ENCODE results near the gene GADD45G. TPM values are rescaled to one million over a fixed set of nuclear protein-coding genes. Genes with fewer than 3 reads are reported as not detected.

GADD45G gene
- total RNA-seq, 1 experiment from 2014 or later, result 10.6 TPM

GRCh38 chr9:89633920-89634319 lies 29.1 kb downstream of the GADD45G start:
- POLR2A ChIA-PET, result interaction anchor here (1.1 kb wide), 1 partner anchor 428 kb away, joined by 3 read pairs; no protein-coding TSS in a partner anchor

GRCh38 chr9:89634995-89635742 lies 30.4 kb downstream of the GADD45G start:
- H3K27me3 Mint-ChIP-seq (ENCODE audit: low read depth), result no peaks in the 10 kb centered on the region; the same call in 1 of the 2 replicates
- ChIA-PET CTCF (interaction anchor here (0.6 kb wide), 1 partner anchor 16 kb away, joined by 3 read pairs; no protein-coding TSS in a partner anchor), POLR2A (interaction anchor here (1.1 kb wide), 1 partner anchor 426 kb away, joined by 3 read pairs; no protein-coding TSS in a partner anchor)
- TF ChIP-seq ZNF232 (CRISPR knock-in tag; IDR thresholded peaks at IDR 0.05) (no peak), NFE2L1 (CRISPR knock-in tag; IDR thresholded peaks at IDR 0.05) (no peak), IRF2 (CRISPR knock-in tag; IDR thresholded peaks at IDR 0.05; ENCODE audit: borderline replicate concordance, low read depth) (no peak), ZNF423 (CRISPR knock-in tag; IDR thresholded peaks at IDR 0.05) (no peak), GABPB1 (CRISPR knock-in tag; IDR thresholded peaks at IDR 0.05) (no peak), ZNF138 (CRISPR knock-in tag; conservative IDR thresholded peaks at IDR 0.05) (no peak), HMGA2 (CRISPR knock-in tag; IDR thresholded peaks at IDR 0.05) (no peak), AR (CRISPR knock-in tag; IDR thresholded peaks at IDR 0.05) (no peak), EMX1 (CRISPR knock-in tag; IDR thresholded peaks at IDR 0.05) (no peak), TCF7 (CRISPR knock-in tag; IDR thresholded peaks at IDR 0.05; ENCODE audit: low read depth) (no peak), FOXP1 (CRISPR knock-in tag; IDR thresholded peaks at IDR 0.05; ENCODE audit: borderline replicate concordance) (no peak), OVOL2 (CRISPR knock-in tag; IDR thresholded peaks at IDR 0.05; ENCODE audit: borderline replicate concordance) (no peak)
- TF ChIP-seq, protein P1, sequence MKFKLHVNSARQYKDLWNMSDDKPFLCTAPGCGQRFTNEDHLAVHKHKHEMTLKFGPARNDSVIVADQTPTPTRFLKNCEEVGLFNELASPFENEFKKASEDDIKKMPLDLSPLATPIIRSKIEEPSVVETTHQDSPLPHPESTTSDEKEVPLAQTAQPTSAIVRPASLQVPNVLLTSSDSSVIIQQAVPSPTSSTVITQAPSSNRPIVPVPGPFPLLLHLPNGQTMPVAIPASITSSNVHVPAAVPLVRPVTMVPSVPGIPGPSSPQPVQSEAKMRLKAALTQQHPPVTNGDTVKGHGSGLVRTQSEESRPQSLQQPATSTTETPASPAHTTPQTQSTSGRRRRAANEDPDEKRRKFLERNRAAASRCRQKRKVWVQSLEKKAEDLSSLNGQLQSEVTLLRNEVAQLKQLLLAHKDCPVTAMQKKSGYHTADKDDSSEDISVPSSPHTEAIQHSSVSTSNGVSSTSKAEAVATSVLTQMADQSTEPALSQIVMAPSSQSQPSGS (CRISPR knock-in tag; IDR thresholded peaks at IDR 0.05; ENCODE audit: borderline replicate concordance, low read depth), result no peak
- TF ChIP-seq, protein P2, sequence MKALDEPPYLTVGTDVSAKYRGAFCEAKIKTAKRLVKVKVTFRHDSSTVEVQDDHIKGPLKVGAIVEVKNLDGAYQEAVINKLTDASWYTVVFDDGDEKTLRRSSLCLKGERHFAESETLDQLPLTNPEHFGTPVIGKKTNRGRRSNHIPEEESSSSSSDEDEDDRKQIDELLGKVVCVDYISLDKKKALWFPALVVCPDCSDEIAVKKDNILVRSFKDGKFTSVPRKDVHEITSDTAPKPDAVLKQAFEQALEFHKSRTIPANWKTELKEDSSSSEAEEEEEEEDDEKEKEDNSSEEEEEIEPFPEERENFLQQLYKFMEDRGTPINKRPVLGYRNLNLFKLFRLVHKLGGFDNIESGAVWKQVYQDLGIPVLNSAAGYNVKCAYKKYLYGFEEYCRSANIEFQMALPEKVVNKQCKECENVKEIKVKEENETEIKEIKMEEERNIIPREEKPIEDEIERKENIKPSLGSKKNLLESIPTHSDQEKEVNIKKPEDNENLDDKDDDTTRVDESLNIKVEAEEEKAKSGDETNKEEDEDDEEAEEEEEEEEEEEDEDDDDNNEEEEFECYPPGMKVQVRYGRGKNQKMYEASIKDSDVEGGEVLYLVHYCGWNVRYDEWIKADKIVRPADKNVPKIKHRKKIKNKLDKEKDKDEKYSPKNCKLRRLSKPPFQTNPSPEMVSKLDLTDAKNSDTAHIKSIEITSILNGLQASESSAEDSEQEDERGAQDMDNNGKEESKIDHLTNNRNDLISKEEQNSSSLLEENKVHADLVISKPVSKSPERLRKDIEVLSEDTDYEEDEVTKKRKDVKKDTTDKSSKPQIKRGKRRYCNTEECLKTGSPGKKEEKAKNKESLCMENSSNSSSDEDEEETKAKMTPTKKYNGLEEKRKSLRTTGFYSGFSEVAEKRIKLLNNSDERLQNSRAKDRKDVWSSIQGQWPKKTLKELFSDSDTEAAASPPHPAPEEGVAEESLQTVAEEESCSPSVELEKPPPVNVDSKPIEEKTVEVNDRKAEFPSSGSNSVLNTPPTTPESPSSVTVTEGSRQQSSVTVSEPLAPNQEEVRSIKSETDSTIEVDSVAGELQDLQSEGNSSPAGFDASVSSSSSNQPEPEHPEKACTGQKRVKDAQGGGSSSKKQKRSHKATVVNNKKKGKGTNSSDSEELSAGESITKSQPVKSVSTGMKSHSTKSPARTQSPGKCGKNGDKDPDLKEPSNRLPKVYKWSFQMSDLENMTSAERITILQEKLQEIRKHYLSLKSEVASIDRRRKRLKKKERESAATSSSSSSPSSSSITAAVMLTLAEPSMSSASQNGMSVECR (CRISPR knock-in tag; IDR thresholded peaks at IDR 0.05; ENCODE audit: borderline replicate concordance), result no peak
- TF ChIP-seq, protein P3, sequence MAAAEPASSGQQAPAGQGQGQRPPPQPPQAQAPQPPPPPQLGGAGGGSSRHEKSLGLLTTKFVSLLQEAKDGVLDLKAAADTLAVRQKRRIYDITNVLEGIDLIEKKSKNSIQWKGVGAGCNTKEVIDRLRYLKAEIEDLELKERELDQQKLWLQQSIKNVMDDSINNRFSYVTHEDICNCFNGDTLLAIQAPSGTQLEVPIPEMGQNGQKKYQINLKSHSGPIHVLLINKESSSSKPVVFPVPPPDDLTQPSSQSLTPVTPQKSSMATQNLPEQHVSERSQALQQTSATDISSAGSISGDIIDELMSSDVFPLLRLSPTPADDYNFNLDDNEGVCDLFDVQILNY (CRISPR knock-in tag; IDR thresholded peaks at IDR 0.05), result no peak
- TF ChIP-seq, protein P4, sequence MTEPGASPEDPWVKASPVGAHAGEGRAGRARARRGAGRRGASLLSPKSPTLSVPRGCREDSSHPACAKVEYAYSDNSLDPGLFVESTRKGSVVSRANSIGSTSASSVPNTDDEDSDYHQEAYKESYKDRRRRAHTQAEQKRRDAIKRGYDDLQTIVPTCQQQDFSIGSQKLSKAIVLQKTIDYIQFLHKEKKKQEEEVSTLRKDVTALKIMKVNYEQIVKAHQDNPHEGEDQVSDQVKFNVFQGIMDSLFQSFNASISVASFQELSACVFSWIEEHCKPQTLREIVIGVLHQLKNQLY (CRISPR knock-in tag; IDR thresholded peaks at IDR 0.05), result no peak
- no peak overlapping the region for H3K4me3 Mint-ChIP-seq
- no peaks in the 10 kb centered on the region for H3K36me3 Mint-ChIP-seq
- ATAC-seq, result no peak
- no peak for DNase-seq (ENCODE audit: low spot score)
- H3K4me1 Mint-ChIP-seq, result peaks cover 8% of the 10 kb centered on the region
- no peak overlapping the region for H3K27ac Mint-ChIP-seq
- H3K9me3 Mint-ChIP-seq, result no peaks in the 10 kb centered on the region

More at GRCh38 chr9:89633920-89634319, 29.1 kb downstream of the GADD45G start:
- TF ChIP-seq, protein P5, sequence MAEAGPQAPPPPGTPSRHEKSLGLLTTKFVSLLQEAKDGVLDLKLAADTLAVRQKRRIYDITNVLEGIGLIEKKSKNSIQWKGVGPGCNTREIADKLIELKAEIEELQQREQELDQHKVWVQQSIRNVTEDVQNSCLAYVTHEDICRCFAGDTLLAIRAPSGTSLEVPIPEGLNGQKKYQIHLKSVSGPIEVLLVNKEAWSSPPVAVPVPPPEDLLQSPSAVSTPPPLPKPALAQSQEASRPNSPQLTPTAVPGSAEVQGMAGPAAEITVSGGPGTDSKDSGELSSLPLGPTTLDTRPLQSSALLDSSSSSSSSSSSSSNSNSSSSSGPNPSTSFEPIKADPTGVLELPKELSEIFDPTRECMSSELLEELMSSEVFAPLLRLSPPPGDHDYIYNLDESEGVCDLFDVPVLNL (CRISPR knock-in tag; IDR thresholded peaks at IDR 0.05; ENCODE audit: borderline replicate concordance, low read depth), result no peak
- TF ChIP-seq, protein P4 (CRISPR knock-in tag; IDR thresholded peaks at IDR 0.05), result no peak
- no peak for TF ChIP-seq ZNF317 (CRISPR knock-in tag; IDR thresholded peaks at IDR 0.05; ENCODE audit: borderline replicate concordance, low read depth)
- TF ChIP-seq GABPB1 (CRISPR knock-in tag; IDR thresholded peaks at IDR 0.05), result no peak
- no peak for TF ChIP-seq NFE2L1 (CRISPR knock-in tag; IDR thresholded peaks at IDR 0.05)
- no peak for TF ChIP-seq ZNF121 (CRISPR knock-in tag; IDR thresholded peaks at IDR 0.05)
- Mint-ChIP-seq H3K27me3 (ENCODE audit: low read depth) (no peaks in the 10 kb centered on the region; the same call in 1 of the 2 replicates), H3K4me3 (no peak overlapping the region), H3K4me1 (peaks cover under 1% of the 10 kb centered on the region; the same call in 1 of the 2 replicates), H3K36me3 (no peaks in the 10 kb centered on the region), H3K9me3 (no peaks in the 10 kb centered on the region), H3K27ac (no peak overlapping the region)
- CTCF ChIA-PET, result no interaction called here
- ATAC-seq (no peak), DNase-seq (ENCODE audit: low spot score) (no peak)
